Measurements from ENCODE around the gene TCF25.

- TF ChIP-seq CTCF (IDR thresholded peaks at IDR 0.05 in 4 of 5, conservative IDR thresholded peaks at IDR 0.05 in 1 of 5) (no peak), POLR2A (IDR thresholded peaks at IDR 0.05) (no peak)
These were observed 25.5 kb upstream of the TCF25 start for GRCh38 chr16:89847940-89848297.

Measured in gastrocnemius medialis (tissue), 4 donors.